Memory B cell (primary cell): ENCODE results near the gene MED9.

Experiments used
- ATAC-seq: fragments of 150-1000 bp; cut with Tn5 transposase; 2 replicates; pipeline ENCODE4 v1.10.0; 2021; ENCODE audit warnings: low read depth, mild to moderate bottlenecking, moderate library complexity
- DNase-seq, 2 donors: peaks; one replicate each; pipeline ENCODE4 v3.0.0; 2022; ENCODE audit warnings: low spot score in 2 of 2
- H3K27ac Mint-ChIP-seq: one replicate; pipeline ENCODE4 v1.8.0; 2022; ENCODE audit warnings: mild to moderate bottlenecking, moderate library complexity, mixed read lengths
- H3K27me3 Mint-ChIP-seq: one replicate; pipeline ENCODE4 v1.8.0; 2022; ENCODE audit warnings: mixed read lengths
- H3K36me3 Mint-ChIP-seq: one replicate; pipeline ENCODE4 v1.8.0; 2022; ENCODE audit warnings: mild to moderate bottlenecking, mixed read lengths
- H3K4me1 Mint-ChIP-seq: one replicate; pipeline ENCODE4 v1.8.0; 2022; ENCODE audit warnings: mixed read lengths
- H3K4me3 Mint-ChIP-seq: one replicate; pipeline ENCODE4 v1.8.0; 2022; ENCODE audit warnings: mild to moderate bottlenecking, moderate library complexity, mixed read lengths
- H3K9me3 Mint-ChIP-seq: one replicate; pipeline ENCODE4 v1.8.0; 2022; ENCODE audit warnings: mixed read lengths

The MED9 gene

DNA sequence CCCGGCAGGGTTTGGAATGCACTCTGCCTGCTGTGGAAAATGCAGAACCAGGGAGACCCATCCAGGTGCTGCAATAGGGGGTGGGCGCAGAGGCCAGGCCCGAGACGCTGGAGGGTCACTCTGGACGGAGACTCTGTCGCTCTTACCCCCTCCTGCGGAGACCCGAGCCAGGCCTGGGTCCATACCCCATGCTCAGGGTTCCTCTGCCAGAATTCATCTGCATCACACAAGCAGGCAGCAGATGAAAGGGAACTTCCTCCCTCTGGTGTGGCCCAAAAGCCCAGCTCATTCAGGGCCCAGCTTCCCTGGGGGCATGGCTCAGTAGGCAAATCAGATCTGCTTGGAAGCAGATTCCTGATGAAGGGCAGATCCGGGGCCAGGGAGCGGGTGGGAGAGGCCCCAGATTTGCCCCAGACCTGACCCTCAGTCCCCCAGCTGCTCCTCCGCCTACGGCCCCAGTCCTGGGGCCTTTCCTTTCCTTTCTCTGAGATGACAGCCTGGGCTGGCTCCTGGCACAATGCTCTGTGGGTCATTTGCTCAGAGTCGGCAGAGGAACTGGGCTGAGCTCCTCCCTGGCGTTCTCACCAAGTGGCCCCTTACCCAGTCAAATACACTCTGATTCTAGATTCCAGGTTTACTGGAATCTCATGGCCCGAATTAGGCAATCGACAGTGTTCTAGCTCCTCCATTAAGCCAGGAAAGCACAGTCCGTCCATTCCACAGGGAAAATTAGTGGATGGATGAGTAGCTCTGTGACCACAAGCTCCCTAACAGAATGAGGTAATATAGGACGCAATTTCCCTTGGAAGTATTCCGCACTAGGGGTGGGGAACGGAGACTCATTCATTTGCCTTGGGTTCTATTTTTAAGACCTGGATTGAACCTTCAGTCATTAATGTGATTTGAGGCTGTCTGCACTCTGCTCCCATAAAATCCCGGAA, 38.5 kb downstream of the MED9 start:
- H3K4me1 Mint-ChIP-seq: no peaks in the 10 kb centered on the region
- H3K36me3 Mint-ChIP-seq: no peaks in the 10 kb centered on the region
- DNase-seq (no peak), ATAC-seq (no peak)
- no peaks in the 10 kb centered on the region for H3K27me3 Mint-ChIP-seq
- H3K9me3 Mint-ChIP-seq: no peaks in the 10 kb centered on the region
- no peak overlapping the region for H3K27ac Mint-ChIP-seq
- H3K4me3 Mint-ChIP-seq: no peak overlapping the region

DNA sequence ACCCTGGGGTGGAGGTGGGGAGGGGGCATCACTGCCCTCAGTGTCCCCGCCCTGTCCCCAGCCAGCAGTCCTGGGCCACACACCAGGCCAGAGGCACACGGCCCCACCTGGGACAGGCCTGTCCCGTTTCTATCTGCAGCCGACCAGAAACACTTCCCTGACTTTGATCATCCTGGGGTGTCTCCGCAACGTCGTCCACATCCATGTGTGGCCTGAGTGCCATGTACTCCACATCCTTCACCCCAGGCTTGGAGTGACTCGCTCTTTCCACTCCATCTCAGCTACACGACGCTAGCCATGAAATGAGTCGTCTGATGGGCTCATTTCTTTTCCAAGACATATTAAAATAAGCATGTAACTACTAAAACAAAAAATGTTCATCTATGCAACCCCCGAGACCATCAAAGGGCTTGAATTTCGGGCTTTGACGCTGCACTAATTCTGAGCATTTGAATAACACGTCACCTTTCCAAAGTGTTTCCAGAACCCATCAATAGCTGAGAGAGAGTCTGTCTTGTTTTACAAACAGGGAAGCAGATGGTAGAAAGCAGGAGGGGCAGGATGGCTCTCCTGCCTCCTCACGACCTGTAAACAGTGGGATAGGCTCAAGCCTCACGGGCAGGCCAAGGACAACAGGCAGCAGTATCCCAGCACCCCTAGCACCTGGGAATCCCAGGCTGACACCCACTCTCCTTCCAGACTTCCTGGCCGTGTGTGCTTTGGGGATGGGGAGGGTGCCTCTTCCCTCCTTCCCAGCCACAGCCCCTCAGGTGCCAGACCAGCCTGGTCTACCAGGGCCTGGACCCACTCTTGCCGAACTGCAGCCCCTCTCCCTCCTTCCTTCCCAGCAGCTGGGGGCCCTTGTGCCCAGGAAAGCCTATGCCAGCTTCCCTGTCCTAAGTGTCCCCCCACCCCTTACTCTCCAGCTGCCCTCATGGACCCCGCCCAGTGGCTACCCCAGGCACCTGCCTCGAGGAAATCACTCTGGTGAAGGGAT, 39.4 kb downstream of the MED9 start:
- DNase-seq (no peak), ATAC-seq (no peak)
- peaks cover 2% of the 10 kb centered on the region for H3K36me3 Mint-ChIP-seq
- H3K27me3 Mint-ChIP-seq: no peaks in the 10 kb centered on the region
- no peaks in the 10 kb centered on the region for H3K4me1 Mint-ChIP-seq
- no peaks in the 10 kb centered on the region for H3K9me3 Mint-ChIP-seq
- no peak overlapping the region for H3K4me3 Mint-ChIP-seq
- H3K27ac Mint-ChIP-seq: no peak overlapping the region

DNA sequence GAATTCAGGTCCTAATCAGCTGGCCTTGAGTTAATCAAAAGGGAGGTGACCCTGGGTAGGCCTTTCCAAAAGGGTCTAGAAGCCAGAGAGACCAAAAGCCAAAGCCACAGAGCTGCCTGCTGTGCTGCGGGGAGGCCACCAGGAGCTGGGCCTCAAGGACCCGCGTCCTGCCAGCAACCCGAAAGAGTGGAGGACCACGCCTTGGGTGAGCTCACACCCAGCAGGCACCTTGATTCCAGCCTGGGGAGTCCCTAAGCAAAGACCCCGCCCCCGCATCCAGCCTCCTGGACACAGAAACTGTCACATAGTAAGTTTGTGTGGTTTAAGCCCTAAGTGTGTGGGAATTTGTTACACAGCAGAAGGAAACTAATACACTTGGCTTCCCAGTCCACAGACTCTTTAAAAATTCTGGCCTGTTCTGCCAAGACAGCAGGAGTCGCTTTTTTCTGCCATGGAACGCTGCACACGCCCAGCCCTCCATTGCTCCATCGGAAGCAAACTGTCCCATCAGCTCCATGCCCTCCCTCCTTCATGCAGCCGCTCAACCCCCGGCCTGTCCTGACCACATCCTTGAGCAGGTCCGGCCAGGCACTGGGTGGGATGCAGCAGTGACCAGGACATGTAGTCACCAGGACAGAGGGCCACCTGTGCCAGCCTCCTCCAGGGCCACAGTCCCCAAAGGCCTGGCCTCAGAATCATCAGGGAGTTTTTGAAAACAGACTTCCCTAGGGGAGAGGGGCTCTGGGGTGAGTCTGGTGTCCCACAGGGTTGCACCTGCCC, 40.3 kb downstream of the MED9 start:
- peaks cover 2% of the 10 kb centered on the region for H3K36me3 Mint-ChIP-seq
- no peaks in the 10 kb centered on the region for H3K27me3 Mint-ChIP-seq
- H3K4me1 Mint-ChIP-seq: no peaks in the 10 kb centered on the region
- H3K27ac Mint-ChIP-seq: no peak overlapping the region
- DNase-seq: no peak
- no peak overlapping the region for H3K4me3 Mint-ChIP-seq
- H3K9me3 Mint-ChIP-seq: no peaks in the 10 kb centered on the region
- ATAC-seq: no peak

DNA sequence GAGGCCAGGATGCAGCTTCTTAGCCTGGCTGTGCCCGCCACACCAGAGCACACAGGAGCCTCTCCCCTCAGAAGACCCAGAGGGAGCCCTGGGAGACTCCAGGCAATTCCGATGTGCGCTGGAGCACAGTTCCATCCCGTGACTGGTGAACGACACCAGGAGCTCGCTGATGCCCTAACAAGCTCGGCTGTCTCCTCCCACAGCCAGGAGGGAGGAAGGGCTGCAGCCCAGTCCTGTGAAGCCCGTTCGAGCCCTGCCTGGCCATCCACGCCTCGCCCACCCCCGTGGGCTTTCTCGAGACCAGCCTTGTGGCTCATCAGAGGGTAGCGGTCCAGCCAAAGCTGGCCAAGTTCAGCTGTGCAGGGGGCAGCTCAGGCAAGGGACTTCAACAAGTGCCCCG, 41.2 kb downstream of the MED9 start:
- ATAC-seq: no peak
- no peak for DNase-seq
- no peak overlapping the region for H3K4me3 Mint-ChIP-seq
- H3K4me1 Mint-ChIP-seq: no peaks in the 10 kb centered on the region
- no peak overlapping the region for H3K27ac Mint-ChIP-seq
- no peaks in the 10 kb centered on the region for H3K27me3 Mint-ChIP-seq
- peaks cover 2% of the 10 kb centered on the region for H3K36me3 Mint-ChIP-seq
- H3K9me3 Mint-ChIP-seq: no peaks in the 10 kb centered on the region

DNA sequence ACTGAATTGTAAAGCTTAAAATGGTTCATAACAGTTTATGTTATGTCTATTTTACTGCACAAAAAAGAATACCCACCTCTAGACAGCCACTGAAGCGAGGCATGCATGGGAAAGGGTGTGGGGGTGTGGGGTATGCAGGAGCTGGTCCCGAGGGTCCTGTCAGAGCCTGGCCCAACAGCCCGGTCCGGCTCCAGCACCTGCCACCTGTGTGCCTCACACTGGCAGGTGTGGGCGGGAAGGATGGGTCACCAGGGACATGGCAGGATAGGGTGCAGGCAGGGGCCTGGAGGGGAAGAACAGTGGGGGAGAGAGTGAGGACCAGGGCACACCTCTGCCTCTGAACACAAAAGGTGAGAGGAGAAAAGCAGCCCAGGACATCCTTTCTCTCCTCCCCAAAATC, 42.2 kb downstream of the MED9 start:
- Mint-ChIP-seq H3K4me3 (no peak overlapping the region), H3K27ac (no peak overlapping the region), H3K4me1 (no peaks in the 10 kb centered on the region), H3K27me3 (no peaks in the 10 kb centered on the region), H3K9me3 (no peaks in the 10 kb centered on the region), H3K36me3 (peaks cover 2% of the 10 kb centered on the region)
- no peak for ATAC-seq
- DNase-seq: no peak

DNA sequence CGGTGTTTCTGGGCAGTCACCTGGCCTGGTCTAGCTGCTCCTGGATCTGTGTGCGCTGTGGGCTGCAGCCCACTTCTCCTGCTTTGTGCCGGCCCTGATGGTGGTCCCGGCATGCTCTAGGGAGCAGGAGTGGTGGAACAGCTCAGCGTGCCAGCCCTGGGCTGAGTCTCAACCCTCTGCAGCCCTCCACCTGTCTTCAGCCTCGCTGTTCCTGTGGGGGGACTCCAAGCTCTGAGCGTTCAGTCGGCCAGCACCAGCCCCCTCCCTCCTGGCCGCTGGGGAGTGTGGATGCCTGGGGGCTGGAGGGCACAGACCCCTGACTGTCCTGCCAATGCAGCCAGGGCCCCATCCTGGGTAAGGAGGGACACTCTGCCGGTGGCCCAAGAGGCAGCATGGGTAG, 43.1 kb downstream of the MED9 start:
- H3K27me3 Mint-ChIP-seq: no peaks in the 10 kb centered on the region
- no peak overlapping the region for H3K4me3 Mint-ChIP-seq
- DNase-seq (no peak), ATAC-seq (no peak)
- H3K27ac Mint-ChIP-seq: no peak overlapping the region
- H3K9me3 Mint-ChIP-seq: no peaks in the 10 kb centered on the region
- no peaks in the 10 kb centered on the region for H3K4me1 Mint-ChIP-seq
- peaks cover 2% of the 10 kb centered on the region for H3K36me3 Mint-ChIP-seq

DNA sequence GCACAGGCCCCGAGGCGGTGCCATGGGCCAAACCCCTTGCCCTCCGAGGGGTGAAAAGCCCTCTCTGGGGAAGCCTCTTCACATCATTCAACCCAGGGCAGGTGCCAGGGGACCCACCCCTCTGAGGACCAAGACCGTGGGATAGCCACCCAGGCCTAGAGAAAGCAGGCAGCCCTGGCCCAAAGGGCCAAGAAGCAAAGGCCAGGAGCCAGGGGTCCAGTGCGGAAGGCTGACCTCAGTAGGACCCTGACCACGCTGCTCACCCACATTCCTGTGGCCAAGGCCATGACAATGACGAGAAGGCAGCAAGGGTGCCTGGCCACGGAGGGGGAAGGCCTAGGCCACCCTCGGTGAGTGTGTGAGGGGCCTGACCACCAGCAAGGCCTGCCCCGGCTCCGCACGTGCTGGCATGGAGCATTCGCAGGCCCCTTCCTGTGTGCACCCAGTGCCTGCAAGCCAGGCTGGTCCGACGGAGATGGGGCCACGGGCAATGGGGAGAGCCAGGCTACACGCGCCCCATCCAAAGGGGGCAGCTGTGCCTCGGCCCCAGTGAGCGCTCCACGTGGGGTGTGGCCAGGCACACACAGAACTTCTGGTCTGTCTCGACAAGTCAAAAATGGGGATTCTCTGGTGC, 43.9 kb downstream of the MED9 start:
- H3K4me3 Mint-ChIP-seq: no peak overlapping the region
- H3K36me3 Mint-ChIP-seq: peaks cover 2% of the 10 kb centered on the region
- no peaks in the 10 kb centered on the region for H3K4me1 Mint-ChIP-seq
- no peak overlapping the region for H3K27ac Mint-ChIP-seq
- ATAC-seq (no peak), DNase-seq (no peak)
- no peaks in the 10 kb centered on the region for H3K27me3 Mint-ChIP-seq
- no peaks in the 10 kb centered on the region for H3K9me3 Mint-ChIP-seq

DNA sequence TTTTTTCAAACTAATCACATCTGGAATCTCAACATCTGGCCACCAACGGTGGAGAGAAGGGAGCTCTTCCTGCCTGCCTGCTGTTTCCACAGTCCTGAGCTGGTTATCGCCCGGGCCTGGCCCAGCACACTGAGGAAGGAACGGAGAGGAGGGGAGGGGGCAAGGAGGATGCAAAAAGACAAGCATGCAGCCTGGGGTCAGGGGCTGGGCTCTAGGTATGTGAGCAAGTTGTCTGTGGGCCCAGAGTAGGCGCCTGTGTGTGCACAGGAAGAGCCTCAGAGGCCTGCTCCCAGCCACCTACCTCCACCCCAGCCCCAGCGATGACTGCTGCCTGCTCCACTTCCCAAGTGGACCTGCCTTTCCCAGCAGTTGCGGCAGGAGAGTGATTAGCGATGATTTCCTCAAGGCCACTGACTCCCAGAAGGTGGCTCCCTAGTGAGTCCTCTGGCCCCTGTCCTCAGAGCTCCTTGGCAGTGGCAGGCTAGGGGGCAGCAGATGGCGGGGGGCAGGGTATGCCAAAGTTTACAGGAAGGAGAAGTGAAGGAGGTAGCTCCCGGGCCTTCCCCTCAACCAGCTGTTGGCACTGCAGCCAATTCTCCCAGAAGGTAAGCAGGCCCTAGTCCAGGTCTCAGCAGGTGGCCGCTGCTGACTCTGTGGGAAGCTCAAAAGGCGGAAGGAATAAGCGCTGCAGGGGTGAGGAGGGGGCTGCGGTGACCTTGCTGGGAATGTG, 46.4 kb downstream of the MED9 start:
- ATAC-seq (no peak), DNase-seq (no peak)
- Mint-ChIP-seq H3K27ac (no peak overlapping the region), H3K36me3 (peaks cover 2% of the 10 kb centered on the region), H3K4me1 (no peaks in the 10 kb centered on the region), H3K4me3 (no peak overlapping the region), H3K27me3 (no peaks in the 10 kb centered on the region), H3K9me3 (no peaks in the 10 kb centered on the region)

DNA sequence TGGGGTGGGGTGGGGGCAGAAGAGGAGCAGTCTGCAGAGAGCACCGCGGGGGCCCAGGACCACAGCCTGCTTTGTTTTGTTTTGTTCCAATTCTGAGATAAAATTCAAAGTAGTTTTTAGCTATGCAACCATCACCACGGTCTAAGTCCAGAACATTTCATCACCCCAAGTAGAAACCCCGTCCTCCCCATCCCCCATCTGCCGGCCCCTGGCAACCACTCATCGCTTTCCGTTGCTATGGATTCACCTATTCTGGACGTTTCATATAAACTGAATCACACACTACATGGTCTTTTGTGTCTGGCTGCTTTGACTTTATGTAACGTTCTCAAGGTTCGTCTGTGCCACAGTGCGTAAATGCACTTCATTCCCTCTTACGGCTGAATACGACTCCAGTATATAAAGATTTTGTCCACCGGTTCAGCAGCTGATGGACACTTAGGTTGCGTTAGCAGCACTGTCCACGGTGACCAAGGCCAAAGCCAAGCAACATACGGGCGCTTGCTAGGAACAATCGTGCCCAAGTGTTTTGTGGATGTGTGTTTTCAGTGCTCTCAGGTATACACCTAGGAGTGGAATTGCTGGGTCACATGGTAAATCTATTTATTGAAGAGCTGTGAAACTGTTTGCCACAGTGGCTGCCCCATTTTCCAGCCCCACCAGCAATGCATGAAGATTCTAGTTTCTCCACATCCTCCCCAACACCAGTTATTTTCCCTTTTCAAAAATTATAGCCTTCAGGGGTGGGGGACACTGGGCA, 47.1 kb downstream of the MED9 start:
- DNase-seq (no peak), ATAC-seq (no peak)
- no peaks in the 10 kb centered on the region for H3K9me3 Mint-ChIP-seq
- no peak overlapping the region for H3K4me3 Mint-ChIP-seq
- peaks cover 2% of the 10 kb centered on the region for H3K36me3 Mint-ChIP-seq
- H3K27ac Mint-ChIP-seq: no peak overlapping the region
- H3K4me1 Mint-ChIP-seq: no peaks in the 10 kb centered on the region
- no peaks in the 10 kb centered on the region for H3K27me3 Mint-ChIP-seq

DNA sequence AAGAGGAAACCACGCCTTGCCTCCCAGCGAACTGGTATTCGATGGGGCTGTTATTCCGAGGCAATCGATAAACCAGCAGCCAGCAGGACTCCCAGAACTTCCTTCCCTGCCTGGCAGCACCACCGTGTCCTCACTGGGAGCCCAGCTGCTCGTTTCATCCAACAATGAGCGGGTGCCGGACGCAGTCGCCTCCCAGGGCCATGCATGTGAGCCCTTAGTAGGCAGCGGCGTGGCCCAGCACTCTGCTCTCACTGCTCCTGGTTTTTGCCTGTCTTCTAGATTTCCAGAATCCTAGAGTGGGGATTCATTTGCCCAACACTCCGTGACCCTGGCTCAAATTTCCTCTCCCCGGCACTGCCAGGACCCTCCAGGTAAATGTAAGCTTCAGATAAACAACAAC, 48.5 kb downstream of the MED9 start:
- H3K36me3 Mint-ChIP-seq: peaks cover 2% of the 10 kb centered on the region
- no peak for ATAC-seq
- H3K27ac Mint-ChIP-seq: no peak overlapping the region
- no peak overlapping the region for H3K4me3 Mint-ChIP-seq
- DNase-seq: no peak
- H3K9me3 Mint-ChIP-seq: no peaks in the 10 kb centered on the region
- H3K4me1 Mint-ChIP-seq: no peaks in the 10 kb centered on the region
- H3K27me3 Mint-ChIP-seq: no peaks in the 10 kb centered on the region

DNA sequence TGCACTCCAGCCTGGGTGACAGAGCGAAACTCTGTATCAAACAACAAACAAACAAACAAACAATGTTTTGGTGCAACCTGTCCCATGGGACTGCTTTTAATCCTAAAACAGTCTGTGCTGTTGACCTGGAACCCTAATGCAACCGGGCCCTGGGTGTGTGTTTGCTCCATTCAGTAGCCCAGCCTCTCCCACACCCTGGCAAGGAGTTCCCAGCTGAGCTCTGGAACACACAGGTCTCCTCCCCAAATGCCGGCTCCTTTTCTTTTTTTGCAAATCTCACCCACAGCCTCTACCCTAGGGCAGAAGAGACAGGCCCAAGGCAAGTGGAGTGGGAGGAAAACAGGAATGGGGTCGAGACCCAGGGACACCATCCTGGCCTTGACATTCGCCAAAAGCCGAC, 49.2 kb downstream of the MED9 start:
- Mint-ChIP-seq H3K4me1 (no peaks in the 10 kb centered on the region), H3K36me3 (no peaks in the 10 kb centered on the region), H3K27me3 (no peaks in the 10 kb centered on the region), H3K9me3 (no peaks in the 10 kb centered on the region), H3K27ac (no peak overlapping the region), H3K4me3 (no peak overlapping the region)
- DNase-seq (no peak), ATAC-seq (no peak)

DNA sequence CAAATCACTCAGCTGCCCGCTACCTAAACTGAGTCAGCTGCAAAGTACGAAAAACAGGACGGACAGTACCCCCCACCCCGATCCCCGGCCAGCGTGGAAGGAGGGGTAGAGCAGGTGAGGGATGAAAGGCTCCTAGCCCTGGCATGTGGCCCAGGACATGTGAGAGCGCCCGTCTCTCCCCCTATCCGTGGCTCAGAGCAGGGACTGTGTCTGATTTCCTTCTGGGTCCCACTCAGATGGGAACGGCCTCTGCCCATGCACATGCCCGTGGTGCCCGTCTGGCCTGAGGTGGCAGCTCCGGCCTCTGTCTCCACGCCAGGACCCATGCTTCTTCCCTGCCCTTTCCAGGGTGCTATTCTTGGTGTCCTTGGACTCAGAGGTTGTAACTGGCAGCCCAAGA, 49.6 kb downstream of the MED9 start:
- H3K36me3 Mint-ChIP-seq: no peaks in the 10 kb centered on the region
- H3K4me3 Mint-ChIP-seq: no peak overlapping the region
- no peaks in the 10 kb centered on the region for H3K9me3 Mint-ChIP-seq
- no peak for ATAC-seq
- H3K4me1 Mint-ChIP-seq: no peaks in the 10 kb centered on the region
- H3K27ac Mint-ChIP-seq: no peak overlapping the region
- H3K27me3 Mint-ChIP-seq: no peaks in the 10 kb centered on the region
- DNase-seq: no peak
